ENCODE measurements around the gene HOXB6. TPM values are rescaled to one million over a fixed set of nuclear protein-coding genes. Genes with fewer than 3 reads are reported as not detected.

HOXB6 gene
- total RNA-seq, 1 donor from 2014 or later, result 0.83 TPM

GRCh38 chr17:48546137-48546923 lies 58.5 kb downstream of the HOXB6 start:
- DNase-seq (ENCODE audit: low spot score), result no peak
- no peak for ATAC-seq

Other genes starting within 250 kb of the HOXB6 start
- 20.9 TPM for gene SKAP1, start 174.8 kb downstream of the HOXB6 start, total RNA-seq
- not detected for gene HOXB1, start 74.0 kb downstream of the HOXB6 start, total RNA-seq
- gene HOXB2, start 59.9 kb downstream of the HOXB6 start, total RNA-seq, result 2.3 TPM
- gene HOXB4, start 26.6 kb downstream of the HOXB6 start, total RNA-seq, result 1.1 TPM
- 1.9 TPM for gene HOXB3, start 14.7 kb downstream of the HOXB6 start, total RNA-seq
- 0.55 TPM for gene HOXB5, start 11.2 kb downstream of the HOXB6 start, total RNA-seq
- gene HOXB7, start 6.0 kb upstream of the HOXB6 start, total RNA-seq, result 0.50 TPM
- 0.15 TPM for gene HOXB8, start 10.3 kb upstream of the HOXB6 start, total RNA-seq
- 0.13 TPM for gene HOXB9, start 21.4 kb upstream of the HOXB6 start, total RNA-seq
- gene PRAC1, start 117.5 kb upstream of the HOXB6 start, total RNA-seq, result not detected
- not detected for gene PRAC2, start 118.2 kb upstream of the HOXB6 start, total RNA-seq
- gene HOXB13, start 123.8 kb upstream of the HOXB6 start, total RNA-seq, result 0.08 TPM
- gene TTLL6, start 212.2 kb upstream of the HOXB6 start, total RNA-seq, result not detected
- 66.8 TPM for gene CALCOCO2, start 226.0 kb upstream of the HOXB6 start, total RNA-seq

Measured in left lobe of liver (tissue), 2 donors.